ENCODE data around the gene SLC6A13. TPM values are rescaled to one million over a fixed set of nuclear protein-coding genes. Genes with fewer than 3 reads are reported as not detected.
"Not testable (repeated sequence)": the region's sequence is repeated elsewhere in the genome, so short reads cannot be mapped to it uniquely, and the experiment has no call there.

The SLC6A13 gene
- total and polyA plus RNA-seq, 2 donors: 0.06 to 0.53 TPM

DNA sequence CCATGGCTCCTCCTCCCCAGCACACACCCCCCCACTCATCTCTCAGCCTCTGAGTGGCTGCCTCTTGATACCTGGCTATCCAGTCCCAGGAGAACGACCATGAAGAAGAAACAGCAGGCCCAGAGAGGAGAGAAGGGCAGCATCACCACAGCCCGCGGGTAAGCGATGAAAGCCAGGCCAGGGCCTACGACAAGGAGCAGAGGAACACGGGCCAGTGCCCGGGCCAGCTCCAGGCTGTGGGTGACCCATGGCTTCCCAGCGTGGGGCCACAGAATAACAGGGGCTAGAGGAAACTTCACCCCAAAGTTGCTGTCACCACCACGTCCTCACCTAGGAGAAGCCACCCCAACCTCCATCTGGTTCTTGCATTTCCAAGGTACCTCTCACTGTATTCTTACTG lies 38.3 kb downstream of the SLC6A13 start:
- DNase-seq (ENCODE audit: extremely low spot score): no peak
- no peak overlapping the region for H3K27ac ChIP-seq (ENCODE audit: low read depth)
- 93% methylated on average over 9 of the region's 9 CpGs for WGBS
- no peaks in the 10 kb centered on the region for H3K4me1 ChIP-seq (ENCODE audit: insufficient read depth)
- no peaks in the 10 kb centered on the region for H3K36me3 ChIP-seq (ENCODE audit: insufficient read depth)
- no peak overlapping the region for H3K4me3 ChIP-seq (ENCODE audit: low read depth, low read length)

DNA sequence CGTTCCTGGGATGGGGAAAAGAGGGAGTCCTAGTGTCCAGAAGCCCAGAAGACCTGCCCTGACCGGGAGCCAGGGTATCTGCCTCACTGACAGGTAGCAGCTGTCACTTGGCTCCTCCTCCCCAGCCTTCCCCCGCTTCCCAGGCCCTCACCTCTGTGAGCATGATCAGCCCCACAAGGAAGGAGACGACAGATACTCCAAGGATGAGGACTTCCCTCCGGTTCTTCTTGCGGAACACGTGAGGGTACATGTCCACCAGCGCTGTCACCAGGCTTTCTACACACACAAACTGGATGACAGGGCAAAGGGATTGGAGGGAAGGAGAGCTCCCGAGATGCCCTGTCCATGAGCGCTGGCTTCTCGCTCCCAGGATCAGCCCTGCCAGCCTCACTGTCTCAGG lies 38.8 kb downstream of the SLC6A13 start:
- no peak for DNase-seq (ENCODE audit: extremely low spot score)

DNA sequence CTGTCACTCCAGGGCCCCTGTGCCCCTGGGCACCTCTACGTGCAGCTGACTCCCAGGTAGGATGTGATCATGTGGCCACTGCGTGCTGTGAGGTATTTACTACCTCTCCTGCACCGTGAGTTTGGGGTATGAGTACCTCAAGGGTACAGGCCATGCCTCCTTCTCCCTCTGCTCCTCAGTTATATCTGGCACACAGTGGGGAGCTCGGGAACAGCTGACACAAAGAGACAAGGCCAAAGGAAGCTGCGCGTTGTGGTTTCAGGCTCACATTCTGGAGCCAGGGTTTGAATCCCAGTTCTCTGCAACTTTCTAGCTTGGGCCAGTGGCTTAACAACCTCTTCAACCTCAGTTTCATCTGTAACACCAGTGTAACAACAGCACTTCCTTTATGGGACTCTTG lies 40.9 kb downstream of the SLC6A13 start:
- no peak overlapping the region for H3K4me3 ChIP-seq (ENCODE audit: low read depth, low read length)
- no peaks in the 10 kb centered on the region for H3K36me3 ChIP-seq (ENCODE audit: insufficient read depth)
- DNase-seq (ENCODE audit: extremely low spot score): no peak
- 83% methylated on average over 6 of the region's 6 CpGs for WGBS
- H3K4me1 ChIP-seq (ENCODE audit: insufficient read depth): no peaks in the 10 kb centered on the region
- H3K27ac ChIP-seq (ENCODE audit: low read depth): no peak overlapping the region

More for the DNA sequence above, 38.8 kb downstream of the SLC6A13 start:
- H3K27ac ChIP-seq (ENCODE audit: low read depth): no peak overlapping the region
- no peak overlapping the region for H3K4me3 ChIP-seq (ENCODE audit: low read depth, low read length)
- H3K36me3 ChIP-seq (ENCODE audit: insufficient read depth): no peaks in the 10 kb centered on the region
- 81% methylated on average over 11 of the region's 11 CpGs for WGBS
- H3K4me1 ChIP-seq (ENCODE audit: insufficient read depth): no peaks in the 10 kb centered on the region

DNA sequence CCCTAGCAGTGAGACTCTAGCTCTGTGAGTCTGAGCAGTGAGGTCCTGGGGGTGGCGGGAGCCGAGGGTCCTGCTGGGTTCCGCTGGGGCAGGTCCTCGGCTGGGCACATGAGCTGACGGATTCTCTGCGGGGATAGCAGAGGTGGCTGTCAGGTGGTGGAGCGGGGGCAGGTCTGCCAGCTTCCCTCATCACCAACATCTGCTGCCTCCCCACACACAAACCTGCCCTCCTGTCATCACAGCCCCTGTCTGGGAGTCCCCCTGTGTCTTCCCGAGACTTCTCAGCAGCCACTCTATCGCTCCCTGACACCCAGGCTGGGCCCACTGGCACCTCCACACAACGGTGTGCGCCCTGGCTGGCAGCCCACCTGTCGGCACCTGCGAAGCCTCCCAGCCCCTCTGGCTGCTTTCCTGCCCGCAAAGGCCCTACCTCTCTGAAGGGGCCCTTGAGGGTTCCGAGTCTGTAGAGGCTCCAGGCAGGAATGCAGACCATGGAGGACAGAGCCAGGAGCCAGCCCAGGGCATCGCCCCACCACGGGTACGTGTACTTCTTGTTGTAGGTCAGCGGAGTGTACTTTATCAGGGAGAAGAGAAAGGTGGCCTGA lies 41.6 kb downstream of the SLC6A13 start:
- Histone ChIP-seq H3K27ac (ENCODE audit: low read depth) (no peak overlapping the region), H3K36me3 (ENCODE audit: insufficient read depth) (no peaks in the 10 kb centered on the region), H3K4me3 (ENCODE audit: low read depth, low read length) (no peak overlapping the region), H3K4me1 (ENCODE audit: insufficient read depth) (no peaks in the 10 kb centered on the region)
- WGBS: 84% methylated on average over 19 of the region's 19 CpGs
- no peak for DNase-seq (ENCODE audit: extremely low spot score)

DNA sequence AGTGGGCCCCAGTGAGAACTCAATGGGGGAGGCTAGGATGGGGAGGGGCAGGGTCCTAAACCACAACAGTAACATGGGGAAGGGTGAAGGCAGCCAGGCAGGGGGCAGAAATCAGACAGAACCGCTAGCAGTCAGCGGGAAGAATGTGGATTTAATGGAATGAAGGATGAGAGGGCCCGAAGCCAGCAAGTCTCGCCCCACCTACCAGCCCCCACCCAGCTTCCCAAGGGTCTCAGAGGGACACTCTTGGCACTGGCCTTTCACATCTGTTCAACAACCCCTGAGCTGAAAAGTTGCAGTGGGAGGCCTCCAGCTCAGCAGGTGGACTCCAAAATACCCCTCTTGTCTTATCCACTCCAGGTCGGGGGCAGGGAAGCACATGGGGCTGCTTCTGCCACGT lies 42.1 kb downstream of the SLC6A13 start:
- Histone ChIP-seq H3K27ac (ENCODE audit: low read depth) (no peak overlapping the region), H3K36me3 (ENCODE audit: insufficient read depth) (no peaks in the 10 kb centered on the region), H3K4me3 (ENCODE audit: low read depth, low read length) (no peak overlapping the region), H3K4me1 (ENCODE audit: insufficient read depth) (no peaks in the 10 kb centered on the region)
- DNase-seq (ENCODE audit: extremely low spot score): no peak
- 50% methylated on average over 6 of the region's 6 CpGs for WGBS

DNA sequence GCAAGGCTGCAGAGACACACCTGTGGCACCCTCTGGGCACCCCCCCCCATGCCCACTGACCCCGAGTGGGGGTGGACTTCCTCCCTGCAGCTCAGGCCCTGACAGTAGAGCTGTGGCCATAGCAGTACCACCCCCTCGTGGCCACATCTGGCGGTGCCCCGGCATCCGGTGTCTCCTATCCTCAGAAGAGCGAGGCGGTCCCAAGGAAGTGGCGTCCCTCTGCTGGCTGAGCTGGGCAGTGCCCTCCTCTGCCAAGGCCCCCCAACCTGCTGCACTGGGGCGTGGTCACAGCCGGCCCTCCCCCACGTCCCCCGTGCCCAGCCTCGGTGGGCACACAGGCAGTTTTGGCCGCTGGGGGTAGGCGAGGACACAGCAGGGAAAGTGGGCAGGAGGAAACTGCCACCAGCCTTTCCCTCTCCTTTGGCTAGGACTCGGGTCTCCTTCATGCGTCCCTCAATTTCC lies 42.7 kb downstream of the SLC6A13 start:
- no peak overlapping the region for H3K4me3 ChIP-seq (ENCODE audit: low read depth, low read length)
- no peak for DNase-seq (ENCODE audit: extremely low spot score)
- no peaks in the 10 kb centered on the region for H3K4me1 ChIP-seq (ENCODE audit: insufficient read depth)
- no peak overlapping the region for H3K27ac ChIP-seq (ENCODE audit: low read depth)
- 44% methylated on average over 17 of the region's 17 CpGs for WGBS
- no peaks in the 10 kb centered on the region for H3K36me3 ChIP-seq (ENCODE audit: insufficient read depth)

DNA sequence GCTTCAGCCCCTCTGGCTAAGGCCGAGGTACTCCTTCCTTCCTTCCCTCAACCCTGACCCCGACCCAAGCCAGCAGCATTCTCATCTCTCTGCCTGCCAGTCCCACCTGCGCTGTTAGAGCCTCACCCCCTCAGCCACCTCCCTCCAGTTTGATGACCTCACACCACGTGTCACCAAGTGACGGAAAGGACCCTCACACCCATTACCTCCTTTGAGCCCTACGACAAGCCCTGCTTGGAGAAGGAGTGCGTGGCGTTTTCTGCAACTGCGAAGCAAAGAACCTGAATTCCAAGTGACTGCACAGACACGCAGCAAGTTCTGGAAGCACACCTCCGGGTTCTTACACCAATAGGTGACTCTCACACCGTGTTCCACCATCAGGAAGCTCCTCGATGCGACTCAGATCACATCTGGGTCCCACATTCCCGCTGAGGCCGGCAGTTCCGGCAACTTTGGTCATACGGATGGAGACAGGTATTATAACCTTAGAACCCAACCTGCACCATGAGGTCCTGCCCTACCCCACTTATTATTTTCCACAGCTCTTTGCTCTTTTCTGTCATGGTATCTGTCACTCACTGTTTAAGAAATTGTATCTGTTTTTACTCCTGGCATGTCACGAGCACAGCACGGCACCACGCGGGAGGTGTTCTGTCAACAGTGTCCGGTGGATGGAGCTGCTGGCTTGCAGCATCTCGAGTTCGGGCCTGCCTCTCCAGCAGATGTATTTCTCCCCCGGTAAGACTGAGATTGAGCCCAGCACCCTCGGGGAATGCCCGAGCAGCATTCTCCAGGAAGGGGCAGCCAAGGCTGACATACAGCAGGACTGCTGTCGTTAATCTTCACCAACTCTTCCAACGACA lies 43.7 kb downstream of the SLC6A13 start:
- Histone ChIP-seq H3K4me1 (ENCODE audit: insufficient read depth) (no peaks in the 10 kb centered on the region), H3K27ac (ENCODE audit: low read depth) (no peak overlapping the region), H3K4me3 (ENCODE audit: low read depth, low read length) (no peak overlapping the region), H3K36me3 (ENCODE audit: insufficient read depth) (no peaks in the 10 kb centered on the region)
- WGBS: 71% methylated on average over 30 of the region's 30 CpGs
- DNase-seq (ENCODE audit: extremely low spot score): no peak

DNA sequence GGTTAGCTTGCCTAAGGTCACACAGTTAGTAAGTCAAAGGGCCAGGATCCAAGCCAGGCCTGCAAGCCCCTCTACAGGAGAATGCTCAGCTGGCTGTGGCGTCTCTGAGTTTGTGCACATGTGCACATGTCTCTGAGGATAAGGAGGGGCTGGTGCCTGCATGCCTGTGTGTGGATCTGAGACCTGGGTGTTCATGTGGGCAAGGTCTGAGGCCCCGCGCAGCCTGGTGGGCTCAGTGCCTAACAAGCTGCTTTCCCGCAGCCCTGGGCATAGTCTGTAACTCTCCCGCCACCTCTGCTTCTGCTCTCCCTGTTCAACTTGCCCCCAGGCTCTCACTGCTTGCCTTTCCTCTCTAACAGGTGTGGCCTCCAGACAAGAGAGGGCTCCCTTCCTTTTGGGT lies 44.4 kb downstream of the SLC6A13 start:
- H3K4me1 ChIP-seq (ENCODE audit: insufficient read depth): no peaks in the 10 kb centered on the region
- H3K27ac ChIP-seq (ENCODE audit: low read depth): no peak overlapping the region
- H3K36me3 ChIP-seq (ENCODE audit: insufficient read depth): no peaks in the 10 kb centered on the region
- H3K4me3 ChIP-seq (ENCODE audit: low read depth, low read length): no peak overlapping the region
- DNase-seq (ENCODE audit: extremely low spot score): no peak
- 79% methylated on average over 5 of the region's 5 CpGs for WGBS

DNA sequence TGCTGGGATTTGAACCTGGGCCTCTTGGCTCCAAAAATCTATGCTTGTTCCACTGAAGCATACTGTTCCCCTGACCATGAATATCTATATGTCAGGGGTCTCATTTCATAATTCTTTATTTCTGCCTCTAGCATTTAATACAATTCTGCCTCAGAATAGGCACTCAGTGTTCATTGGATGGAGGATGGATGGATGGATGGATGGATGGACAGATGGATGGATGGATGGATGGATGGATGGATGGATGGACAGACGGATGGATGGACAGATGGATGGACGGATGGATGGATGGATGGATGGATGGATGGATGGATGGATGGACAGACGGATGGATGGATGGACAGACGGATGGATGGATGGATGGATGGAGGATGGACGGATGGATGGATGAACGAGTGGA lies 45.6 kb downstream of the SLC6A13 start:
- H3K4me3 ChIP-seq (ENCODE audit: low read depth, low read length); H3K4me1 ChIP-seq (ENCODE audit: insufficient read depth); DNase-seq (ENCODE audit: extremely low spot score); H3K36me3 ChIP-seq (ENCODE audit: insufficient read depth); H3K27ac ChIP-seq (ENCODE audit: low read depth): not testable (repeated sequence)
- 70% methylated on average over 6 of the region's 6 CpGs for WGBS

DNA sequence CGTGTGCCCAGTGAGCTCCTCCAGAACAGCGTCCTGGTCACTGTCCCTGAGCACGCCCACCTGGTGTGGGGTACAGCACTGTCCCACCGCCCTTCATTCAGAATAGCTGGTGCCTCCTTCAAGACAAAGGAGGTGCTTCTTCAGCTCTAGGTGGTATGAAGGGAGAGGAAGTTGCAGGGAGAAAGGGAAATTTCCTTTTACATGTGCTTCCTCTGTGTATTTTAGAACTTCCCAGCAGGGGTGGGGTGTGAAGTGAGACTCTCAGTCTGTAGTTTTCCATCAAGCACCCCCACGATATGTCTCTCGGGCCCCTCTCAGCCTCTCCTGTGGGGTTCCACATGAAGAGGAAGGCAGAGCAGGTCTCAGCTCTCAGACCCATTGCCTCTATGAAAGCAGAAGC lies 47.5 kb downstream of the SLC6A13 start:
- no peaks in the 10 kb centered on the region for H3K4me1 ChIP-seq (ENCODE audit: insufficient read depth)
- WGBS: 86% methylated on average over 6 of the region's 6 CpGs
- H3K4me3 ChIP-seq (ENCODE audit: low read depth, low read length): no peak overlapping the region
- H3K27ac ChIP-seq (ENCODE audit: low read depth): no peak overlapping the region
- DNase-seq (ENCODE audit: extremely low spot score): no peak
- no peaks in the 10 kb centered on the region for H3K36me3 ChIP-seq (ENCODE audit: insufficient read depth)

DNA sequence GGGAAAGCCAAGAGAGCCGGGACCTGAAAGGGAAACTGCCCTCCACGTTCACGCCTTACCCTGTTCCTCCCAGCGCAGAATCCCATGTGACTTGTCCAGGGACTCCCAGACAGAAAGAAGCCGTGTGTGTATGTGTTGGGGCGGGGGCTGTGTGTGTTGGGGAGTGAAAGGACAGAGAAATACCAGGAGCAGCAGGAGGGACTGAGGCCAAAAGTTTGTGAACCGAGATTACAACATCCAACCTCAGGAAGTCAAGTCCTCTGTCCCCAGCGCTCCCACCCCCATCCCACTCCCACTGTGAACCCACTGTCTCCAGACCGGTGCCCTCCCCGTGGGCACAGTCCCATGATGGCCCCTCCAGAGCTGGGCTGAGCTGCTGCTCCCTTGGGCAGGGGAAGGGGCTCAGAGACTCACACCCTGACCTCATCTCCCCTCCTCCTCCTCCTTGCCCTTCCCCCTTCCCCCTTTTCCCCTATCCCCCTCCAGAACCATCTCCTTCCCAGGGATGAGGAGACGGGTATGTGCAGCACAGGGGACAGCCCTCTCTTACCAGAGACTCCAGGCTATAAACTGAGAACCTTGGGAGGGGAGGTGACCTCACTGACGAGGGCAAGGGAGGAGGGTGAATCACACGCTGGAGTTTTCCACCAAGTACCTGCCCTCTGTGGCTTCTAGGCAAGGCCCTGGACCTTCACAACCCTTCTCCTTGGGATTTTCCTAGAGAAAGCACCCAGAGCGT lies 48.5 kb downstream of the SLC6A13 start, which contains the start of gene SLC6A12:
Gene SLC6A12 (minus strand): TSS at position 155 of the 739 bp plus-strand sequence. CDS start 4,171 bp downstream, outside the sequence.
- Histone ChIP-seq H3K27ac (ENCODE audit: low read depth) (no peak within 1 kb of the TSS), H3K4me1 (ENCODE audit: insufficient read depth) (no peaks in the 10 kb centered on the region), H3K36me3 (ENCODE audit: insufficient read depth) (no peaks in the 10 kb centered on the region), H3K4me3 (ENCODE audit: low read depth, low read length) (no peak within 1 kb of the TSS)
- 38% methylated on average over 14 of the region's 14 CpGs for WGBS
- DNase-seq (ENCODE audit: extremely low spot score): no peak

DNA sequence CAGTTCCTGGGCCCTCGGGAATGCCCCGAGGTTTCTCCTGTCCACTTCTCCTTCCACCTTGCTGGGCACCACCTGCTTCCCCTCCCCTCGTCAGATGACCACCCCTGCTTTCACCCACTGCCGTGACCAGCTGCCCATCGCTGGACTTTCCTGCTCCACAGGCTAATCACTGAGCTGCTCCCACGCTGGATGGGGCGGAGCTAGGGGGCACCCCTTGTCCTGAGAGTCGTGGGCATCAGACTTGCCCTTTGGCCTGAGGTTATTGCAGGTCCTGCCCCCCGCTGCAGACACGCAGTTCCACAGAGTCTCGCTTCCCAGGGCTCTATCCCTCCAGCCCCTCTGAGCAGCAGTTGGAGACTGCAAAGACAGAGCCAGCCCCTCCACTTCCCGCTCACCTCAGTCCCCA lies 49.1 kb downstream of the SLC6A13 start:
- Histone ChIP-seq H3K4me1 (ENCODE audit: insufficient read depth) (no peaks in the 10 kb centered on the region), H3K27ac (ENCODE audit: low read depth) (no peak overlapping the region), H3K36me3 (ENCODE audit: insufficient read depth) (no peaks in the 10 kb centered on the region), H3K4me3 (ENCODE audit: low read depth, low read length) (no peak overlapping the region)
- DNase-seq (ENCODE audit: extremely low spot score): no peak
- 45% methylated on average over 12 of the region's 12 CpGs for WGBS

DNA sequence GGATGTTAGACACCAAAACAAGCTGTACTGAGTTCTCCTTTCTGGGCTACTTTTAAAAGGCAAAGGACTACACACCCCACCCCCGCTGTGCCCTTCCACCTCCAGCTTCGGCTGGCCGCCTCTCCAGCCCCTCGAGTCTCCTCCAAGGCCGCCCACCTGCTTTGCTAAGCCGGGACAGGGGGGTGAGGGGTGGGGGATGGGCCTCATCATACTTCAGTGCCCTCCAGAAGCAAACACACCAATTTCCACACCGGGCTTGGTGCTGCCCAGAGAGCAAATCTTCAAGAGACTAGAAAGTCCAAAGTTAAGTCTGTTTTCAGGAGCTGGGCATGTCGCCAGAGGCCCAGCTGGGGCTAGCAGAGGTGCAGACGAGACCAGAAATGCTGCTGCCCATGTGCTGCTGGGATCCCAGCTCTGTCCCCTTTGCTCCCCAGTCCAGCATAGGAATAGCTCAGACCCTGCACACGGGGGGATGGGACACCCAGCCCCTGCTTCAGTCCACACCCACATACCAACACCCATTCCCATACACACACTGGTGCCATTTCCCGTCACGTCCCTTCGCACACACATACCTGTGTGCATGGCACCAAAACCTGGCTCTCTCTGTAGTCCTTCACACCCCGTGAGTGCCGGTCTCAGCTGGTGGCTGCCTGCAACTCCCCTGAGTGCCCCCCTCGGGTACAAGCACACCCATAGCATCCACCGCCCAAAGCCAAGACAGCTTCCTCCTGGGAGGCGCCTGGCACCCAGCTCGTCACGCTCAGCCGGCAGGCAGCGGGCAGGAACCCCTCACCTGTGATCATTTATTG lies 49.7 kb downstream of the SLC6A13 start:
- no peak for DNase-seq (ENCODE audit: extremely low spot score)
- 44% methylated on average over 22 of the region's 22 CpGs for WGBS
- Histone ChIP-seq H3K4me1 (ENCODE audit: insufficient read depth) (no peaks in the 10 kb centered on the region), H3K4me3 (ENCODE audit: low read depth, low read length) (no peak overlapping the region), H3K27ac (ENCODE audit: low read depth) (no peak overlapping the region), H3K36me3 (ENCODE audit: insufficient read depth) (no peaks in the 10 kb centered on the region)

Data from urinary bladder (tissue), 4 donors.